Stomach (tissue), 9 donors: ENCODE results near the gene PARP11. TPM values are rescaled to one million over a fixed set of nuclear protein-coding genes. Genes with fewer than 3 reads are reported as not detected.

Source experiments
- DNase-seq, 2 donors: peaks; one replicate each; pipeline versions ENCODE4 v3.0.0 to v3.0.0-alpha.2; 2013 to 2019
- H3K27ac ChIP-seq, 5 donors: fragments of 200-600 bp in 4 of 5; sonication (generic) in 4 of 5; one replicate each; pipeline ENCODE4 v1.5.1; 2013 to 2019; ENCODE audit warnings: mild to moderate bottlenecking in 1 of 5, moderate library complexity in 1 of 5
- H3K27me3 ChIP-seq, 3 donors: fragments of 200-600 bp; sonication (generic); one replicate each; pipeline ENCODE4 v1.5.1; 2017 to 2019; ENCODE audit warnings: mixed run types in 1 of 3
- H3K36me3 ChIP-seq, 4 donors: fragments of 200-600 bp; sonication (generic); 1 replicate in 3 of 4; 2 replicates in 1 of 4; pipeline ENCODE4 v1.5.1; 2016 to 2019
- H3K4me1 ChIP-seq, 4 donors: fragments of 200-600 bp; sonication (generic); one replicate each; pipeline ENCODE4 v1.5.1; 2016 to 2019
- H3K4me3 ChIP-seq, 4 donors: fragments of 200-600 bp; sonication (generic) in 3 of 4; one replicate each; pipeline ENCODE4 v1.5.1; 2016 to 2019; ENCODE audit warnings: mild to moderate bottlenecking in 1 of 4
- H3K9me3 ChIP-seq, 4 donors: fragments of 200-600 bp; sonication (generic); one replicate each; pipeline ENCODE4 v1.5.1; 2016 to 2019
- EP300 ChIP-seq: sonication (generic); formaldehyde crosslinking; IDR thresholded peaks from one replicate; pipeline ENCODE4 v1.6.1; 2017; ENCODE audit warnings: antibody characterized with exemption
- POLR2A ChIP-seq, 4 donors: fragments of 450-650 bp; IDR thresholded peaks; one replicate each; pipeline ENCODE4 v1.6.1; 2016; ENCODE audit warnings: antibody characterized with exemption in 4 of 4, control low read depth in 2 of 4, mild to moderate bottlenecking in 1 of 4, moderate library complexity in 1 of 4
- POLR2AphosphoS5 ChIP-seq, 3 donors: sonication (generic); formaldehyde crosslinking; IDR thresholded peaks; one replicate each; pipeline ENCODE4 v1.6.1; 2016; ENCODE audit warnings: antibody characterized with exemption in 3 of 3
- WGBS, 5 donors: extraction: QIAGEN DNeasy Blood & Tissue Kit in 3 of 5; methylation state at CpG; one replicate each; pipeline versions ENCODE4 v1.1.5 to v1.1.7; 2013 to 2018; 5-methylcytosine and 5-hydroxymethylcytosine counted together
- intact Hi-C: fragments of 100-400 bp; cut with DNase I; formaldehyde crosslinking; loops from one replicate; pipeline ENCODE4 v1.15.1; 2023; ENCODE audit warnings: low total_unique reads
- polyA plus RNA-seq, 3 donors: library from polyadenylated mRNA; stranded (reverse); fragments of 200-250 nt; gene quantifications; one replicate each; pipeline ENCODE4 v1.2.3, GENCODE V29; 2013
- total RNA-seq, 5 donors: library from RNA; depleted of rRNA; stranded (reverse); fragments of >200 nt; gene quantifications; one replicate each; pipeline versions ENCODE4 v1.1.0 to v1.2.3, GENCODE V29; 2014 to 2016
- TF ChIP-seq, protein P1 (sequence below), 7 experiments: fragments of 450-650 bp in 4 of 7; fragments of 200-600 bp in 3 of 7; sonication (generic) in 3 of 7; IDR thresholded peaks; one replicate each; pipeline ENCODE4 v1.5.1; 2016 to 2019; ENCODE audit warnings: antibody characterized with exemption in 7 of 7, control low read depth in 2 of 7, mild to moderate bottlenecking in 1 of 7
- donor health status: healthy with polysubstance abuse.
- donor health status: Bipolar disorder and iron deficiency.
- donor health status: healthy.

Gene PARP11
- total and polyA plus RNA-seq, 8 donors = 1.4 to 8.1 (median 3.7) TPM

GRCh38 chr12:3838076-3838475 is 35.1 kb downstream of the PARP11 start:
- Histone ChIP-seq H3K4me1 (peaks cover 0 to 7% (median 3%) of the 10 kb centered on the region in 4 donors), H3K9me3 (no peaks in the 10 kb centered on the region), H3K27me3 (peaks cover 0 to 11% (median 0%) of the 10 kb centered on the region in 3 donors), H3K27ac (no peak overlapping the region), H3K36me3 (peaks cover 0 to 5% (median 0%) of the 10 kb centered on the region in 4 donors), H3K4me3 (no peak overlapping the region)
- TF ChIP-seq EP300 (no peak), POLR2AphosphoS5 (IDR thresholded peaks at IDR 0.05) (no peak), POLR2A (IDR thresholded peaks at IDR 0.05) (no peak)
- TF ChIP-seq, protein P1, sequence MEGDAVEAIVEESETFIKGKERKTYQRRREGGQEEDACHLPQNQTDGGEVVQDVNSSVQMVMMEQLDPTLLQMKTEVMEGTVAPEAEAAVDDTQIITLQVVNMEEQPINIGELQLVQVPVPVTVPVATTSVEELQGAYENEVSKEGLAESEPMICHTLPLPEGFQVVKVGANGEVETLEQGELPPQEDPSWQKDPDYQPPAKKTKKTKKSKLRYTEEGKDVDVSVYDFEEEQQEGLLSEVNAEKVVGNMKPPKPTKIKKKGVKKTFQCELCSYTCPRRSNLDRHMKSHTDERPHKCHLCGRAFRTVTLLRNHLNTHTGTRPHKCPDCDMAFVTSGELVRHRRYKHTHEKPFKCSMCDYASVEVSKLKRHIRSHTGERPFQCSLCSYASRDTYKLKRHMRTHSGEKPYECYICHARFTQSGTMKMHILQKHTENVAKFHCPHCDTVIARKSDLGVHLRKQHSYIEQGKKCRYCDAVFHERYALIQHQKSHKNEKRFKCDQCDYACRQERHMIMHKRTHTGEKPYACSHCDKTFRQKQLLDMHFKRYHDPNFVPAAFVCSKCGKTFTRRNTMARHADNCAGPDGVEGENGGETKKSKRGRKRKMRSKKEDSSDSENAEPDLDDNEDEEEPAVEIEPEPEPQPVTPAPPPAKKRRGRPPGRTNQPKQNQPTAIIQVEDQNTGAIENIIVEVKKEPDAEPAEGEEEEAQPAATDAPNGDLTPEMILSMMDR (IDR thresholded peaks at IDR 0.05) = no peak
- WGBS, 5 donors = 61 to 82% (median 75%) methylated on average over 1 of the region's 1 CpG
- no peak for DNase-seq
- intact Hi-C loops = no loop called here

DNA sequence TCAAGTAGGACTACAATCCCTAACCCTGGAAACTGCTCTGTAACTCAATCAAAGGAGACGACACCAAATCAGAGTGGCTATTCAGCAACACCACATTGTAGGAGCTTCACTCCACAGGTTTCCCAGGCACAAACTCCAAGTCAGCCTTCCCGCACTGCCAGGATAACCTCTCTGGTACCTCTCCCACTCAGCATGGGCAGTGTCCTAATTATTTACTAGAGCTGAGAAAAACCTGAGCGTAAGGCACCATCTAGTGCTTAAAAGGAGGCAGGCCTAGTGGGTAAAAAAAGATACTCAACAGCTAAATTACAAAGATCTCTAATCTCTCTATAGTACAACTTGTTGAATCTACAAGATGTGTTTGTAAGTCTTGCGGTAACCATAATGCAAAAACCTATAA is 36.1 kb downstream of the PARP11 start:
- peaks cover 0 to 11% (median 0%) of the 10 kb centered on the region in 3 donors for H3K27me3 ChIP-seq
- no peak overlapping the region for H3K27ac ChIP-seq
- no peak overlapping the region for H3K4me3 ChIP-seq
- 94 to 100% (median 97%) methylated on average over 4 of the region's 4 CpGs for WGBS, 5 donors
- H3K4me1 ChIP-seq = peaks cover 0 to 7% (median 3%) of the 10 kb centered on the region in 4 donors
- DNase-seq = no peak
- intact Hi-C loops = no loop called here
- no peaks in the 10 kb centered on the region for H3K9me3 ChIP-seq
- TF ChIP-seq POLR2AphosphoS5 (IDR thresholded peaks at IDR 0.05) (no peak), EP300 (no peak), POLR2A (IDR thresholded peaks at IDR 0.05) (no peak)
- TF ChIP-seq, protein P1 (IDR thresholded peaks at IDR 0.05) = no peak
- peaks cover 0 to 5% (median 0%) of the 10 kb centered on the region in 4 donors for H3K36me3 ChIP-seq

- H3K36me3 ChIP-seq = peaks cover 0 to 5% (median 0%) of the 10 kb centered on the region in 4 donors
- TF ChIP-seq, protein P1 (IDR thresholded peaks at IDR 0.05) = no peak
- no peak for TF ChIP-seq POLR2A (IDR thresholded peaks at IDR 0.05)
- no peak for TF ChIP-seq EP300
- no peak for TF ChIP-seq POLR2AphosphoS5 (IDR thresholded peaks at IDR 0.05)
- DNase-seq = no peak
- no peak overlapping the region for H3K4me3 ChIP-seq
- H3K27me3 ChIP-seq = peaks cover 0 to 11% (median 0%) of the 10 kb centered on the region in 3 donors
- no peaks in the 10 kb centered on the region for H3K9me3 ChIP-seq
- peaks cover 0 to 7% (median 3%) of the 10 kb centered on the region in 4 donors for H3K4me1 ChIP-seq
- intact Hi-C loops = no loop called here
- no peak overlapping the region for H3K27ac ChIP-seq
- 76 to 93% (median 85%) methylated on average over 3 of the region's 3 CpGs for WGBS, 5 donors
Observed at GRCh38 chr12:3836641-3837040, 36.6 kb downstream of the PARP11 start.

DNA sequence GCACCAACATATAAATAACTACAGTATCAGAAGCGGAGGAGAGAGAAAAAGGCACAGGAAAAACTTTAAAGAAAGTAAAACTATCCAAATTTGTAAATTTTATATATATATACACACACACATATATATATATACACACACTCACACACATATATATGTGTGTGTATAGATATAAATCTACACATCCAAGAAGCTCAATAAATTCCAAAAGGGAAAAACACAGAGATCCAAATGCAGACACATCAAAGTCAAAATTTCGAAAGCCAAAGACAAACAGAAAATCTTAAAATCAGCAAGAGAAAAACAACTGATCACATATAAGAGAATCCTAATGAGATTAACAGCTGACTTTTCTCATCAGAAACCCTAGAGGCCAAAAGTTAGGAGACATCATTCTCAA is 37.3 kb downstream of the PARP11 start:
- TF ChIP-seq, protein P1 (IDR thresholded peaks at IDR 0.05) = no peak
- no peak for DNase-seq
- Histone ChIP-seq H3K27me3 (peaks cover 0 to 11% (median 0%) of the 10 kb centered on the region in 3 donors), H3K27ac (no peak overlapping the region), H3K4me1 (peaks cover 0 to 7% (median 3%) of the 10 kb centered on the region in 4 donors), H3K36me3 (no peaks in the 10 kb centered on the region), H3K9me3 (no peaks in the 10 kb centered on the region), H3K4me3 (no peak overlapping the region)
- intact Hi-C loops = no loop called here
- 83 to 96% (median 92%) methylated on average over 2 of the region's 2 CpGs for WGBS, 5 donors
